Mucosa of descending colon (tissue), 3 donors: Measurements from ENCODE around the gene BTG2. TPM values are rescaled to one million over a fixed set of nuclear protein-coding genes. Genes with fewer than 3 reads are reported as not detected.

Experiments
- ATAC-seq: fragments of 200-7000 bp; cut with Tn5 transposase; one replicate; pipeline ENCODE4 v1.9.1; 2020; ENCODE audit warnings: mild to moderate bottlenecking, moderate library complexity
- DNase-seq, 3 donors: peaks; one replicate each; pipeline ENCODE4 v3.0.0-alpha.2; 2020
- H3K36me3 ChIP-seq: fragments of 200-600 bp; one replicate; pipeline ENCODE4 v1.8.0; 2021; ENCODE audit warnings: low read depth, mild to moderate bottlenecking
- H3K4me1 ChIP-seq: fragments of 200-600 bp; one replicate; pipeline ENCODE4 v1.8.0; 2021; ENCODE audit warnings: low read depth, mild to moderate bottlenecking
- H3K4me3 ChIP-seq: fragments of 200-600 bp; one replicate; pipeline ENCODE4 v1.8.0; 2021; ENCODE audit warnings: mild to moderate bottlenecking
- H3K9me3 ChIP-seq: fragments of 200-600 bp; one replicate; pipeline ENCODE4 v1.8.0; 2021; ENCODE audit warnings: mild to moderate bottlenecking
- intact Hi-C, 2 donors: fragments of 100-400 bp; cut with DNase I in 1 of 2; cut with micrococcal nuclease in 1 of 2; formaldehyde crosslinking; loops; one replicate each; pipeline versions ENCODE4 v1.11.0 to v1.11.1; 2022; cut with DNase I, micrococcal nuclease
- total RNA-seq, 3 donors: library from RNA; stranded (reverse); fragmentation: NEBNext Ultra II Directional in 2 of 3; extraction: Animal tissue kit (Norgen Biotek cat#: 25700) in 2 of 3; gene quantifications; one replicate each; pipeline versions ENCODE4 v1.2.1 to v1.2.4, GENCODE V29; 2021 to 2023
- TF ChIP-seq, protein P1 (sequence below): fragments of 200-600 bp; IDR thresholded peaks from one replicate; pipeline ENCODE4 v1.8.0; 2022; ENCODE audit warnings: antibody characterized with exemption, mild to moderate bottlenecking
- donor health status: DM: no; HTN: no; CAD: no; lungs with moderate emphysema.
- donor health status: DM: no; HTN: no; CAD: no.
- donor health status: DM: no; HTN: yes; CAD: no.

BTG2 gene
- total RNA-seq, 3 donors from 2014 or later = 65.7 to 406 (median 69.1) TPM

DNA sequence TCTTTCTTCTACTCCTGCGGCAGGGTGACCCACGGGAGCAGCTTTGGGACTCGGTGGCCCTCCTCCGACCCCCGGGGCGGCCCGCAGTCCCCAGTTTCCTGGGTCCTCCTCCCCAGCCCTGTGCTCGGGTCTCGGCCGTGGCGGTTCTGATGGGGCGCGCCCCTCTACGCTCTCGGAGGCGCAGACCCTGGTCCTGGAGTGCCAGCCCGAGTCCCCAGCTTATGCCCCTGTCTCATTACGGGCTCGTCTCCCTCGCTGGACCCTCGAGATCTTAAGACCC, 430 bp downstream of the BTG2 start:
- ATAC-seq (peak; percentile 33), DNase-seq (peak in 1 of 3 donors; percentile 46)
- intact Hi-C loops = no loop called here
- H3K4me3 ChIP-seq = peak overlapping the region; percentile 99
- H3K4me1 ChIP-seq = peaks cover 26% of the 10 kb centered on the region
- TF ChIP-seq, protein P1, sequence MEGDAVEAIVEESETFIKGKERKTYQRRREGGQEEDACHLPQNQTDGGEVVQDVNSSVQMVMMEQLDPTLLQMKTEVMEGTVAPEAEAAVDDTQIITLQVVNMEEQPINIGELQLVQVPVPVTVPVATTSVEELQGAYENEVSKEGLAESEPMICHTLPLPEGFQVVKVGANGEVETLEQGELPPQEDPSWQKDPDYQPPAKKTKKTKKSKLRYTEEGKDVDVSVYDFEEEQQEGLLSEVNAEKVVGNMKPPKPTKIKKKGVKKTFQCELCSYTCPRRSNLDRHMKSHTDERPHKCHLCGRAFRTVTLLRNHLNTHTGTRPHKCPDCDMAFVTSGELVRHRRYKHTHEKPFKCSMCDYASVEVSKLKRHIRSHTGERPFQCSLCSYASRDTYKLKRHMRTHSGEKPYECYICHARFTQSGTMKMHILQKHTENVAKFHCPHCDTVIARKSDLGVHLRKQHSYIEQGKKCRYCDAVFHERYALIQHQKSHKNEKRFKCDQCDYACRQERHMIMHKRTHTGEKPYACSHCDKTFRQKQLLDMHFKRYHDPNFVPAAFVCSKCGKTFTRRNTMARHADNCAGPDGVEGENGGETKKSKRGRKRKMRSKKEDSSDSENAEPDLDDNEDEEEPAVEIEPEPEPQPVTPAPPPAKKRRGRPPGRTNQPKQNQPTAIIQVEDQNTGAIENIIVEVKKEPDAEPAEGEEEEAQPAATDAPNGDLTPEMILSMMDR = no peak
- no peaks in the 10 kb centered on the region for H3K36me3 ChIP-seq
- no peaks in the 10 kb centered on the region for H3K9me3 ChIP-seq

DNA sequence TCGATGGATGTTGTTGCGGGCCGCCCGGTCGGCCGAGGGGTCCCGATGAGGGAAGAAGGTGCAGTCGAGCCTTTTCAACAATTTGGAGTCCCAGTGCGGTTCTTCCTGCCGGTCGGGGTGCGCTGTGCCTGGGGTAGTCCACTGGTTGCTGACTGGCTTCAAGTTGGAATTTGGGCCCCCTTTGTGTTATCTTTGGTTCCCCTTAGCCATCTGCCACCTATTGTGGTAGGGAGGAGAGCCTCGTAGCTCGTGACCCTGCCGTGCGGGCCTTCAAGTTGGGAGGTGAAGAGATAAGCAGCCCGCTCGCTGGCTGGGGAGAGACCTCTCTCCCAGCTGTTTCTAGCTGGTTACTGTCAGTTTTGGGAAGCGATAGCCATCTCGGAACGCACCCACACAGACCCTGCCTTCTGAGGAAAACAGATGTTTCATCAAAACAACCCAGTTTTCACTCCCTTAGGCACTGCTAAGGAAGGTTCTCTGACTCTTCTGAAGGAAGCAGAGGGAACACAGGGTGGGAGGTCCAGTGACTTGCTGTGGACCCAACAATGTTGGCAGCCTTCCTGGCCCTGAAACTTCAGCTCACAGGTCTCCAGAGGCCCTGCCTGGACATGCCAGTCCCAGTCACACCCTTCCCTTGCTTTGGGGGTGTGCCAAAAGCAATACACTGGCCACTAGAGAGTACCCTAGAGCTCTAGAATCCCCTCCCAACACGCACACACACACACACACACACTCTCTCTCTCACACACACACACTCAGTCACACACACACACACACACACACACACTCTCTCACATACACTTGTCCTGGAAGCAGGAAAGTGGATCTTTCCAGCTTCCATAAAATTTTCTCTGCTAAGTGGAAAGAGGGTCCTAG, 1.0 kb downstream of the BTG2 start:
- intact Hi-C loops = no loop called here
- no peaks in the 10 kb centered on the region for H3K36me3 ChIP-seq
- TF ChIP-seq, protein P1 = no peak
- ATAC-seq (peak; percentile 55), DNase-seq (peak; percentile 81 to 92 (median 82))
- H3K4me1 ChIP-seq = peaks cover 26% of the 10 kb centered on the region
- peak overlapping the region; percentile 99 for H3K4me3 ChIP-seq
- H3K9me3 ChIP-seq = no peaks in the 10 kb centered on the region

DNA sequence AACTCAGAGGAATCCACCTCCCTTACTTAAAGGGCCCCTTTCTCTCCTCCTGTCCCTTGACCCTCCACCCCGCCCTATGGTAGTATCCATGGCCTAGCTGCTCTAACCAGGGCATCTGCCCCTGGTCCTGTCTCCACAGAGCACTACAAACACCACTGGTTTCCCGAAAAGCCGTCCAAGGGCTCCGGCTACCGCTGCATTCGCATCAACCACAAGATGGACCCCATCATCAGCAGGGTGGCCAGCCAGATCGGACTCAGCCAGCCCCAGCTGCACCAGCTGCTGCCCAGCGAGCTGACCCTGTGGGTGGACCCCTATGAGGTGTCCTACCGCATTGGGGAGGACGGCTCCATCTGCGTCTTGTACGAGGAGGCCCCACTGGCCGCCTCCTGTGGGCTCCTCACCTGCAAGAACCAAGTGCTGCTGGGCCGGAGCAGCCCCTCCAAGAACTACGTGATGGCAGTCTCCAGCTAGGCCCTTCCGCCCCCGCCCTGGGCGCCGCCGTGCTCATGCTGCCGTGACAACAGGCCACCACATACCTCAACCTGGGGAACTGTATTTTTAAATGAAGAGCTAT, 1.7 kb downstream of the BTG2 start:
- peaks cover 26% of the 10 kb centered on the region for H3K4me1 ChIP-seq
- TF ChIP-seq, protein P1 = no peak
- H3K36me3 ChIP-seq = no peaks in the 10 kb centered on the region
- peak; percentile 68 to 72 (median 72) for DNase-seq
- H3K4me3 ChIP-seq = peak overlapping the region; percentile 33
- intact Hi-C loops = no loop called here
- H3K9me3 ChIP-seq = no peaks in the 10 kb centered on the region
- no peak for ATAC-seq

DNA sequence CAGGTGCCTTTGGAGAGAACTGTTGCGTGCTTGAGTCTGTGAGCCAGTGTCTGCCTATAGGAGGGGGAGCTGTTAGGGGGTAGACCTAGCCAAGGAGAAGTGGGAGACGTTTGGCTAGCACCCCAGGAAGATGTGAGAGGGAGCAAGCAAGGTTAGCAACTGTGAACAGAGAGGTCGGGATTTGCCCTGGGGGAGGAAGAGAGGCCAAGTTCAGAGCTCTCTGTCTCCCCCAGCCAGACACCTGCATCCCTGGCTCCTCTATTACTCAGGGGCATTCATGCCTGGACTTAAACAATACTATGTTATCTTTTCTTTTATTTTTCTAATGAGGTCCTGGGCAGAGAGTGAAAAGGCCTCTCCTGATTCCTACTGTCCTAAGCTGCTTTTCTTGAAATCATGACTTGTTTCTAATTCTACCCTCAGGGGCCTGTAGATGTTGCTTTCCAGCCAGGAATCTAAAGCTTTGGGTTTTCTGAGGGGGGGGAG, 2.4 kb downstream of the BTG2 start:
- TF ChIP-seq, protein P1 = no peak
- intact Hi-C loops = no loop called here
- ATAC-seq (no peak), DNase-seq (peak in 1 of 3 donors; percentile 36)
- Histone ChIP-seq H3K36me3 (no peaks in the 10 kb centered on the region), H3K9me3 (no peaks in the 10 kb centered on the region), H3K4me1 (peaks cover 26% of the 10 kb centered on the region), H3K4me3 (no peak overlapping the region)

DNA sequence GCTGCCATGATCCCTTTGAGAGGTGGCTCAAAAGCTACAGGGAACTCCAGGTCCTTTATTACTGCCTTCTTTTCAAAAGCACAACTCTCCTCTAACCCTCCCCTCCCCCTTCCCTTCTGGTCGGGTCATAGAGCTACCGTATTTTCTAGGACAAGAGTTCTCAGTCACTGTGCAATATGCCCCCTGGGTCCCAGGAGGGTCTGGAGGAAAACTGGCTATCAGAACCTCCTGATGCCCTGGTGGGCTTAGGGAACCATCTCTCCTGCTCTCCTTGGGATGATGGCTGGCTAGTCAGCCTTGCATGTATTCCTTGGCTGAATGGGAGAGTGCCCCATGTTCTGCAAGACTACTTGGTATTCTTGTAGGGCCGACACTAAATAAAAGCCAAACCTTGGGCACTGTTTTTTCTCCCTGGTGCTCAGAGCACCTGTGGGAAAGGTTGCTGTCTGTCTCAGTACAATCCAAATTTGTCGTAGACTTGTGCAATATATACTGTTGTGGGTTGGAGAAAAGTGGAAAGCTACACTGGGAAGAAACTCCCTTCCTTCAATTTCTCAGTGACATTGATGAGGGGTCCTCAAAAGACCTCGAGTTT, 3.1 kb downstream of the BTG2 start:
- TF ChIP-seq, protein P1 = no peak
- H3K9me3 ChIP-seq = no peaks in the 10 kb centered on the region
- ATAC-seq = no peak
- H3K4me3 ChIP-seq = no peak overlapping the region
- peak in 1 of 3 donors; percentile 32 for DNase-seq
- H3K36me3 ChIP-seq = no peaks in the 10 kb centered on the region
- intact Hi-C loops = no loop called here
- H3K4me1 ChIP-seq = peaks cover 26% of the 10 kb centered on the region
